Neuronal stem cell (in vitro differentiated cells): Measurements from ENCODE around the gene SLC66A2.

ENCODE experiments used
- DNase-seq: peaks from one replicate; pipeline ENCODE4 v3.0.0-alpha.2; 2013; ENCODE audit warnings: low spot score
- H2AFZ ChIP-seq: one replicate; pipeline ENCODE4 v1.6.1; 2013; ENCODE audit warnings: mild to moderate bottlenecking, low read length, inconsistent platforms
- H2AK5ac ChIP-seq: 2 replicates; pipeline ENCODE4 v1.6.1; 2013; ENCODE audit warnings: low read depth, mild to moderate bottlenecking, inconsistent platforms, low read length, moderate library complexity, mixed read lengths
- H2BK120ac ChIP-seq: 2 replicates; pipeline ENCODE4 v1.6.1; 2013; ENCODE audit warnings: low read depth, mild to moderate bottlenecking, inconsistent platforms, low read length, moderate library complexity, mixed read lengths
- H2BK12ac ChIP-seq: one replicate; pipeline ENCODE4 v1.6.1; 2013; ENCODE audit warnings: low read length, inconsistent platforms
- H2BK15ac ChIP-seq: 2 replicates; pipeline ENCODE4 v1.6.1; 2013; ENCODE audit warnings: mild to moderate bottlenecking, low read length, inconsistent platforms, mixed read lengths
- H2BK5ac ChIP-seq: one replicate; pipeline ENCODE4 v1.6.1; 2013; ENCODE audit warnings: inconsistent platforms, mild to moderate bottlenecking, low read length, moderate library complexity
- H3K14ac ChIP-seq: one replicate; pipeline ENCODE4 v1.6.1; 2013; ENCODE audit warnings: low read length, inconsistent platforms
- H3K18ac ChIP-seq: 2 replicates; pipeline ENCODE4 v1.6.1; 2013; ENCODE audit warnings: low read length, inconsistent platforms
- H3K23ac ChIP-seq: 2 replicates; pipeline ENCODE4 v1.6.1; 2013; ENCODE audit warnings: low read depth, mild to moderate bottlenecking, mixed read lengths, low read length, inconsistent platforms; ENCODE audit not compliant: poor library complexity
- H3K27ac ChIP-seq: replicated peaks from 3 replicates; pipeline ENCODE4 v1.5.1; 2013; ENCODE audit warnings: low read length, inconsistent platforms
- H3K27me3 ChIP-seq, 3 experiments: 2 replicates each; pipeline ENCODE4 v1.6.1; 2013; ENCODE audit warnings: low read length in 3 of 3, mild to moderate bottlenecking in 2 of 3, inconsistent platforms in 1 of 3, low read depth in 1 of 3, mixed read lengths in 1 of 3, moderate library complexity in 1 of 3; ENCODE audit not compliant: control insufficient read depth in 3 of 3, insufficient read depth in 3 of 3
- H3K36me3 ChIP-seq, 2 donors: replicated peaks in 1 of 2; 2 replicates each; pipeline ENCODE4 v1.6.1; 2013; ENCODE audit warnings: low read length in 2 of 2; ENCODE audit not compliant: control insufficient read depth in 2 of 2, insufficient read depth in 2 of 2
- H3K4ac ChIP-seq: 2 replicates; pipeline ENCODE4 v1.6.1; 2013; ENCODE audit warnings: inconsistent platforms, mild to moderate bottlenecking, low read length, moderate library complexity
- H3K4me1 ChIP-seq, 2 donors: 1 replicate in 1 of 2; 2 replicates in 1 of 2; pipeline ENCODE4 v1.6.1; 2013; ENCODE audit warnings: low read length in 2 of 2, low read depth in 1 of 2; ENCODE audit not compliant: control insufficient read depth in 2 of 2, insufficient read depth in 1 of 2
- H3K4me2 ChIP-seq: one replicate; pipeline ENCODE4 v1.6.1; 2013; ENCODE audit warnings: mild to moderate bottlenecking, low read length, inconsistent platforms; ENCODE audit not compliant: insufficient read depth, poor library complexity, severe bottlenecking
- H3K4me3 ChIP-seq, 2 donors: 2 replicates each; pipeline ENCODE4 v1.5.1; 2013; ENCODE audit warnings: low read length in 2 of 2, mild to moderate bottlenecking in 2 of 2, inconsistent platforms in 1 of 2, moderate library complexity in 1 of 2
- H3K79me1 ChIP-seq: one replicate; pipeline ENCODE4 v1.6.1; 2013; ENCODE audit warnings: low read depth, mild to moderate bottlenecking, inconsistent platforms, low read length, moderate library complexity
- H3K9ac ChIP-seq: one replicate; pipeline ENCODE4 v1.6.1; 2013; ENCODE audit warnings: mild to moderate bottlenecking, low read depth, low read length, inconsistent platforms; ENCODE audit not compliant: poor library complexity
- H3K9me3 ChIP-seq, 2 donors: replicated peaks in 1 of 2; 2 replicates each; pipeline versions ENCODE3 to v1.6.1; 2013; ENCODE audit warnings: low read length in 2 of 2, mild to moderate bottlenecking in 2 of 2, inconsistent platforms in 1 of 2, low read depth in 1 of 2, mixed read lengths in 1 of 2, moderate library complexity in 1 of 2; ENCODE audit not compliant: control insufficient read depth in 2 of 2, insufficient read depth in 1 of 2
- H4K8ac ChIP-seq: one replicate; pipeline ENCODE4 v1.6.1; 2013; ENCODE audit warnings: low read depth, mild to moderate bottlenecking, inconsistent platforms, low read length, moderate library complexity
- H4K91ac ChIP-seq: one replicate; pipeline ENCODE4 v1.6.1; 2013; ENCODE audit warnings: low read length, low read depth, mild to moderate bottlenecking, inconsistent platforms; ENCODE audit not compliant: poor library complexity
- WGBS, 2 donors: extraction: QIAGEN DNeasy Blood & Tissue Kit; methylation state at CpG; one replicate each; pipeline ENCODE4 v1.1.7; 2013; ENCODE audit warnings: missing lambda C conversion rate in 2 of 2, mixed read lengths in 1 of 2; ENCODE audit not compliant: insufficient read length in 2 of 2, insufficient replicate concordance in 1 of 2; ENCODE audit errors: extremely low coverage in 2 of 2; 5-methylcytosine and 5-hydroxymethylcytosine counted together

The SLC66A2 gene

DNA sequence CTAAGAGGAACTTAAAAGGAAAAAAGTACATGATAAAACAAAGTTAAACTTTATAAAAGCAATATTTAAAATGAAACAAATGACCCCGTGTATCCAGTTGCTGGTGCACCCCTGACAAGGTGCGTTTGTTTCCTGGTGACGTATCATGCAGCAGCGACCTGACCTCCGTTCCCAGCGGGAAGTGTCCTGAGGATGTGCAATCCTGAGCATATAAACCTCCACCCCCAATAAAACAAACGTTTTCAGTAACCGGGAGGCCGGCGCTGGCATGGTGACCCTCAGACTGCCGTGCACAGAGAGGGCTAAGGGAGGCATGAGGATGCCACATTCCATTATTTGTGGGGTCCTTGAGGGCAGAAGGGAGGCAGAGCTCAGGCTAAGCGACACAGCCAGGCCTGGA, 14.8 kb downstream of the SLC66A2 start:
- H3K36me3 ChIP-seq, result peaks cover 9 to 62% of the 10 kb centered on the region in 2 donors

DNA sequence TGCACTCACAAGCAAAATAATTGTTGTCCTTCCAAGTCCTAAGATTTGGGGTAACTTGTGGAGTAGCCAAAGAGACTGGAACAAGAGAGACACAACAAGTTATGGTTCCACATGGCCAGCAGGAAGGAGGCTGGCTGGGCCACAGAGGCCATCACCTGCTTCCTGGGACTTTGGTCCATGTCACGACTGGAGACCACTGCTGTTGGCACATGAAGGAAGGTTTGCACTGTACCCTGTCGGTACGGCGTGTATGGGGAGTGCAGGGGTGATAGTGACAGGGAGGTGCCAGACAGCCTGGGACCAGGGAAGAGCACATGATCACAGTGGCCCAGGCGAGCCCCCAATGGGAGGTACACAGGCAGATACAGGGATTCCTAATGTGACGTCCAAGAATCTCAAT, 15.5 kb downstream of the SLC66A2 start:
- Histone ChIP-seq H3K9ac (peak overlapping the region; percentile 47), H3K4me2 (no peak overlapping the region), H3K23ac (no peak overlapping the region), H3K4ac (no peak overlapping the region), H2AK5ac (no peak overlapping the region), H3K36me3 (peaks cover 7 to 55% of the 10 kb centered on the region in 2 donors), H3K14ac (no peak overlapping the region), H3K4me1 (no peaks in the 10 kb centered on the region), H3K79me1 (peaks cover 12% of the 10 kb centered on the region), H3K27ac (no peak overlapping the region), H2BK5ac (no peak overlapping the region), H4K8ac (no peak overlapping the region), H3K27me3 (peaks cover 0 to 2% (median 0%) of the 10 kb centered on the region in 3 experiments), H3K18ac (no peak overlapping the region), H2AFZ (no peak overlapping the region), H4K91ac (no peak overlapping the region), H3K4me3 (no peak overlapping the region), H2BK15ac (no peak overlapping the region), H2BK120ac (no peak overlapping the region), H3K9me3 (peaks cover 14 to 41% of the 10 kb centered on the region in 2 donors), H2BK12ac (no peak overlapping the region)
- DNase-seq, result no peak
- no CpG with 5 or more reads among the region's 6 CpGs for WGBS, 2 donors

More for the DNA sequence above, 14.8 kb downstream of the SLC66A2 start:
- no CpG with 5 or more reads among the region's 12 CpGs for WGBS, 2 donors
- Histone ChIP-seq H3K9ac (no peak overlapping the region), H2BK12ac (no peak overlapping the region), H4K8ac (no peak overlapping the region), H2AK5ac (no peak overlapping the region), H4K91ac (no peak overlapping the region), H3K4ac (no peak overlapping the region), H3K9me3 (peaks cover 12 to 34% of the 10 kb centered on the region in 2 donors), H2BK15ac (no peak overlapping the region), H3K79me1 (peaks cover 12% of the 10 kb centered on the region), H2BK120ac (no peak overlapping the region), H3K14ac (no peak overlapping the region), H2BK5ac (no peak overlapping the region), H3K27me3 (peaks cover 0 to 2% (median 0%) of the 10 kb centered on the region in 3 experiments), H3K4me2 (no peak overlapping the region), H2AFZ (no peak overlapping the region), H3K4me1 (no peaks in the 10 kb centered on the region), H3K18ac (no peak overlapping the region), H3K23ac (no peak overlapping the region), H3K27ac (no peak overlapping the region), H3K4me3 (no peak overlapping the region)
- DNase-seq, result no peak

DNA sequence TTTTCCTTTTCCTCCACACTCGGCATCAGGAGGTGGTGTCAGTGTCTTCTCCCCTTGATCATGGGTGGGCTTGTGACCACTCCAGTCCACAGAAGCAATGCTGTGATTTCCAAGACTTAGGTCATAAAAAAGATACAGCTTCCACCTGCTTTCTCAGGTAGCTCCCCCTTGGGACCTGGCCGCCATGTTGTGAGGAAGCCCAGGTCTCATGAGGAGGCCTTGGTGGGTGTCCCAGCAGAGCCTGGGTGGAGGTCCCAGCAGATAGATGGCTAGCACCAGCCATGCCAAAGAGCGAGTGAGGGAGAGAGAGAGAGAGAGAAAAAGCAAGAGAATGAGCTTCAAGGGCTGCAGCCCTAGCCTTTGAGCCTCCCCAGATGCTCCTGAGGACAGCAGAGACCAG, 16.0 kb downstream of the SLC66A2 start:
- Histone ChIP-seq H3K4me2 (no peak overlapping the region), H2BK15ac (no peak overlapping the region), H2AK5ac (no peak overlapping the region), H3K4me1 (no peaks in the 10 kb centered on the region), H2BK12ac (no peak overlapping the region), H2BK120ac (no peak overlapping the region), H3K27me3 (peaks cover 0 to 2% (median 0%) of the 10 kb centered on the region in 3 experiments), H3K27ac (no peak overlapping the region), H3K36me3 (peaks cover 7 to 51% of the 10 kb centered on the region in 2 donors), H2AFZ (no peak overlapping the region), H3K18ac (no peak overlapping the region), H3K23ac (no peak overlapping the region), H2BK5ac (no peak overlapping the region), H3K4me3 (no peak overlapping the region), H4K8ac (no peak overlapping the region), H3K4ac (no peak overlapping the region), H3K14ac (no peak overlapping the region), H3K79me1 (peaks cover 12% of the 10 kb centered on the region), H3K9ac (no peak overlapping the region), H4K91ac (no peak overlapping the region), H3K9me3 (peaks cover 14 to 45% of the 10 kb centered on the region in 2 donors)
- WGBS, 2 donors, result no CpG with 5 or more reads among the region's 3 CpGs
- no peak for DNase-seq

DNA sequence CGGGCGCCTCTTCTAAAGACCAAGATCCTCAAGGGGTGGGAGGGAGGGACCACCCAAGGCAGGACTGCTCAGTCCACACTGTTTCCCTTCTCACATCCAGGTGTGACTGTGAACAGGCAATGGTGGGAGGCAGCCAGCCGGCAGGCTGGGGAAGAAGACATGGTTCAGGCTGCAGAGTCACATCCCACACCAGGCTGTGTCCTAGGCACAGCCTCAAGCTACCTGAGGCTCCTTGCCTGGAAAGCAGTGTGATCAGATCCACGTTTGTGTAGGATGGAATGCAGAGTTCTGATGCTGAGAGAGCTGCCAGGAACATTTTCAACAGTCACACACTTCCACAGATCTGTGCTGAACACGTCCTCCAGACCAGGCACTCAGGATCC, 16.4 kb downstream of the SLC66A2 start:
- no peak overlapping the region for H3K14ac ChIP-seq
- peaks cover 7 to 47% of the 10 kb centered on the region in 2 donors for H3K36me3 ChIP-seq
- no peak overlapping the region for H4K91ac ChIP-seq
- no peak overlapping the region for H2AFZ ChIP-seq
- peak overlapping the region; percentile 21 for H3K9ac ChIP-seq
- peaks cover 11% of the 10 kb centered on the region for H3K79me1 ChIP-seq
- H2BK12ac ChIP-seq, result no peak overlapping the region
- DNase-seq, result no peak
- H3K27me3 ChIP-seq, result peaks cover 0 to 2% (median 0%) of the 10 kb centered on the region in 3 experiments
- no peak overlapping the region for H3K4me2 ChIP-seq
- H2AK5ac ChIP-seq, result no peak overlapping the region
- no peak overlapping the region for H4K8ac ChIP-seq
- H3K9me3 ChIP-seq, result peaks cover 14 to 49% of the 10 kb centered on the region in 2 donors
- H3K4ac ChIP-seq, result no peak overlapping the region
- H3K27ac ChIP-seq, result no peak overlapping the region
- no peak overlapping the region for H3K23ac ChIP-seq
- no peak overlapping the region for H2BK120ac ChIP-seq
- WGBS, 2 donors, result no CpG with 5 or more reads among the region's 5 CpGs
- H3K18ac ChIP-seq, result no peak overlapping the region
- H3K4me3 ChIP-seq, result no peak overlapping the region
- H3K4me1 ChIP-seq, result no peaks in the 10 kb centered on the region
- H2BK5ac ChIP-seq, result no peak overlapping the region
- H2BK15ac ChIP-seq, result no peak overlapping the region
